ENCODE results near the gene CCSER2.

Gene CCSER2

DNA sequence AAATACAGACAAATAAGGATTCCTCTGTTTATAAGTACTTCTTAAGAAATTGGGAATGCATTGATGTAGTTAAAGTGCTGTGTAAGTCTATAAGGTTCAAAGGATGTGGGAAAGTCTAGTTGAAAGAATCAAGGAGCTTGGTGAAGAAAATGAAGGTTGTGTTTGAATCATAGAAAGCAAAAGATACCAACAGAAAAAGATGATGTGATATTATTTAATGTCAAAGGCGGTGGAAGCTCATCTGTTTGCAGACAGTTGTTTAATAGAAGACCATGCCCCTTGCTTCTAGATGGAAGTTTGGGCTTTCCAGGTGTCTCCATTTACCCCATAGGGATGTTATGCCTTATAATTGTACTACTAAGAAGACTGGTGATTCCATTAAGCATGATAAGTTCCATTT is 150.3 kb downstream of the CCSER2 start:
- Histone ChIP-seq H3K9ac (ENCODE audit: low read length) (no peak overlapping the region), H3K4me1 (ENCODE audit: insufficient read depth, low read length, severe bottlenecking) (no peaks in the 10 kb centered on the region), H2AFZ (ENCODE audit: low read length) (no peak overlapping the region), H3K79me2 (ENCODE audit: insufficient read depth, low read length) (no peaks in the 10 kb centered on the region), H3K9me2 (ENCODE audit: low read depth, low read length) (no peaks in the 10 kb centered on the region), H3K27ac (ENCODE audit: low read depth, low read length, poor library complexity, severe bottlenecking) (no peak overlapping the region), H3K4me3 (ENCODE audit: low read depth, low read length, poor library complexity, severe bottlenecking) (no peak overlapping the region), H3K4me2 (ENCODE audit: low read length) (no peak overlapping the region), H3K9me3 (ENCODE audit: low read length) (no peaks in the 10 kb centered on the region), H3K27me3 (ENCODE audit: insufficient read depth, low read length) (no peaks in the 10 kb centered on the region), H3F3A (ENCODE audit: insufficient read depth, low read length) (no peaks in the 10 kb centered on the region), H3K36me3 (ENCODE audit: insufficient read depth, low read length) (no peaks in the 10 kb centered on the region), H4K20me1 (ENCODE audit: insufficient read depth, low read length) (no peaks in the 10 kb centered on the region)
- TF ChIP-seq, protein P1, sequence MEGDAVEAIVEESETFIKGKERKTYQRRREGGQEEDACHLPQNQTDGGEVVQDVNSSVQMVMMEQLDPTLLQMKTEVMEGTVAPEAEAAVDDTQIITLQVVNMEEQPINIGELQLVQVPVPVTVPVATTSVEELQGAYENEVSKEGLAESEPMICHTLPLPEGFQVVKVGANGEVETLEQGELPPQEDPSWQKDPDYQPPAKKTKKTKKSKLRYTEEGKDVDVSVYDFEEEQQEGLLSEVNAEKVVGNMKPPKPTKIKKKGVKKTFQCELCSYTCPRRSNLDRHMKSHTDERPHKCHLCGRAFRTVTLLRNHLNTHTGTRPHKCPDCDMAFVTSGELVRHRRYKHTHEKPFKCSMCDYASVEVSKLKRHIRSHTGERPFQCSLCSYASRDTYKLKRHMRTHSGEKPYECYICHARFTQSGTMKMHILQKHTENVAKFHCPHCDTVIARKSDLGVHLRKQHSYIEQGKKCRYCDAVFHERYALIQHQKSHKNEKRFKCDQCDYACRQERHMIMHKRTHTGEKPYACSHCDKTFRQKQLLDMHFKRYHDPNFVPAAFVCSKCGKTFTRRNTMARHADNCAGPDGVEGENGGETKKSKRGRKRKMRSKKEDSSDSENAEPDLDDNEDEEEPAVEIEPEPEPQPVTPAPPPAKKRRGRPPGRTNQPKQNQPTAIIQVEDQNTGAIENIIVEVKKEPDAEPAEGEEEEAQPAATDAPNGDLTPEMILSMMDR (IDR thresholded peaks at IDR 0.05; ENCODE audit: low read length): no peak
- no peak for TF ChIP-seq EZH2 (IDR thresholded peaks at IDR 0.05; ENCODE audit: borderline replicate concordance, low read length)

DNA sequence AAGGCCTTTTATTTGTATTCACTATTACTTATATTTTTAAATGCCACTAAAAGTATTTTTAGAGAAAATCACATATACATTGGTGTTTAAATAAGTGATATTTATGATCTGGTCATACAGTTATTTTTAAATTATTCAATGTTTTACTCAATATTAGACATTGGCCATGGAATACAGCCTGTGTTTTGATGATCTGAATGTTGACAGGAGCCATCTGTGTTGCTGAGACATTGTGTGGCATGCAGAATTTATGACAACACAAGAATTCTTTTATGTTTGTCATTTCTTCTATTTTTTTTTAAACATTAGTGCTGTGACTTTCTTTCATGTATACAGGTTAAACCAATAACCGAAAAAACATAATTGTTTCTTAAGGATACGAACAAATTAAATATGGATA is 156.2 kb downstream of the CCSER2 start:
- Histone ChIP-seq H3K4me1 (ENCODE audit: insufficient read depth, low read length, severe bottlenecking) (no peaks in the 10 kb centered on the region), H3K4me3 (ENCODE audit: low read depth, low read length, poor library complexity, severe bottlenecking) (no peak overlapping the region), H3K27ac (ENCODE audit: low read depth, low read length, poor library complexity, severe bottlenecking) (no peak overlapping the region), H4K20me1 (ENCODE audit: insufficient read depth, low read length) (no peaks in the 10 kb centered on the region), H3K79me2 (ENCODE audit: insufficient read depth, low read length) (no peaks in the 10 kb centered on the region), H3K9me2 (ENCODE audit: low read depth, low read length) (no peaks in the 10 kb centered on the region), H3K36me3 (ENCODE audit: insufficient read depth, low read length) (no peaks in the 10 kb centered on the region), H3F3A (ENCODE audit: insufficient read depth, low read length) (no peaks in the 10 kb centered on the region), H3K9me3 (ENCODE audit: low read length) (no peaks in the 10 kb centered on the region), H3K9ac (ENCODE audit: low read length) (no peak overlapping the region), H2AFZ (ENCODE audit: low read length) (no peak overlapping the region), H3K4me2 (ENCODE audit: low read length) (no peak overlapping the region), H3K27me3 (ENCODE audit: insufficient read depth, low read length) (no peaks in the 10 kb centered on the region)
- no peak for TF ChIP-seq EZH2 (IDR thresholded peaks at IDR 0.05; ENCODE audit: borderline replicate concordance, low read length)
- TF ChIP-seq, protein P1 (IDR thresholded peaks at IDR 0.05; ENCODE audit: low read length): no peak

DNA sequence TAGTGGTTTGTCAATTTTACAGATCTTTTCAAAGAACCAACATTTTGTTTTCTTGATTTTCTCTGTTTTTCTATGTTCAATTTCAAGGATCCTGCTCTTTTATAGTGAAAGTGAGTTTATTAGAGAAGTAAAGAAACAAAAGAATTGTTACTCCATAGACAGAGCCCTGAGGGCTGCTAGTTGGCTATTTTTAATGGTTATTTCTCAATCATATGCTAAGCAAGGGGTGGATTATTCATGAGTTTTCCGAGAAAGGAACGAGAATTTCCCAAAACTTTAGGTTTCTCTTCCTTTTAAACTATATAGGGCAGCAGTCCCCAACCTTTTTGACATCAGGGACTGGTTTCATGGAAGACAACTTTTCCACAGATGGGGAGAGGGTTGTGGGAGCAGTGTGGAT is 165.0 kb downstream of the CCSER2 start:
- Histone ChIP-seq H3K36me3 (ENCODE audit: insufficient read depth, low read length) (no peaks in the 10 kb centered on the region), H3K9me2 (ENCODE audit: low read depth, low read length) (no peaks in the 10 kb centered on the region), H3K4me1 (ENCODE audit: insufficient read depth, low read length, severe bottlenecking) (no peaks in the 10 kb centered on the region), H3K27ac (ENCODE audit: low read depth, low read length, poor library complexity, severe bottlenecking) (no peak overlapping the region), H3F3A (ENCODE audit: insufficient read depth, low read length) (no peaks in the 10 kb centered on the region), H4K20me1 (ENCODE audit: insufficient read depth, low read length) (no peaks in the 10 kb centered on the region), H2AFZ (ENCODE audit: low read length) (no peak overlapping the region), H3K4me3 (ENCODE audit: low read depth, low read length, poor library complexity, severe bottlenecking) (no peak overlapping the region), H3K4me2 (ENCODE audit: low read length) (no peak overlapping the region), H3K9me3 (ENCODE audit: low read length) (no peaks in the 10 kb centered on the region), H3K79me2 (ENCODE audit: insufficient read depth, low read length) (no peaks in the 10 kb centered on the region), H3K9ac (ENCODE audit: low read length) (no peak overlapping the region), H3K27me3 (ENCODE audit: insufficient read depth, low read length) (no peaks in the 10 kb centered on the region)
- TF ChIP-seq, protein P1 (IDR thresholded peaks at IDR 0.05; ENCODE audit: low read length): no peak
- no peak for TF ChIP-seq EZH2 (IDR thresholded peaks at IDR 0.05; ENCODE audit: borderline replicate concordance, low read length)
